Activated CD4-positive, alpha-beta T cell treated with anti-CD3 and anti-CD28 coated beads, Interleukin-2, amount 50 U/mL, for 24 hours (primary cell): Measurements from ENCODE around the gene RASGRF2.
A peak's percentile ranks its signal among the peaks of the same experiment; 100 is the strongest.

Source experiments
- DNase-seq, 2 donors: peaks; one replicate each; pipeline ENCODE4 v3.0.0-alpha.2; 2020; ENCODE audit warnings: low read depth in 1 of 2, low spot score in 1 of 2

The RASGRF2 gene

GRCh38 chr5:80955082-80955590 is 5.0 kb upstream of the RASGRF2 start:
- DNase-seq = no peak

- DNase-seq = no peak
Measured at GRCh38 chr5:80956272-80956671, 3.9 kb upstream of the RASGRF2 start.

- DNase-seq = no peak
Measured at GRCh38 chr5:80957031-80957761, 3.0 kb upstream of the RASGRF2 start.

GRCh38 chr5:80958616-80959015 is 1.5 kb upstream of the RASGRF2 start:
- no peak for DNase-seq

GRCh38 chr5:80959138-80959537 is 1.0 kb upstream of the RASGRF2 start:
- no peak for DNase-seq

GRCh38 chr5:80960531-80961375 is 590 bp downstream of the RASGRF2 start:
- peak; percentile 10 to 20 for DNase-seq

- peak; percentile 8 to 47 for DNase-seq
Measured at GRCh38 chr5:80961376-80962281, 1.5 kb downstream of the RASGRF2 start.

GRCh38 chr5:80962630-80963520 is 2.7 kb downstream of the RASGRF2 start:
- no peak for DNase-seq

GRCh38 chr5:80963521-80963895 is 3.3 kb downstream of the RASGRF2 start:
- DNase-seq = no peak

GRCh38 chr5:80963966-80964481 is 3.9 kb downstream of the RASGRF2 start:
- DNase-seq = no peak

GRCh38 chr5:80964491-80964890 is 4.3 kb downstream of the RASGRF2 start:
- no peak for DNase-seq

- no peak for DNase-seq
Measured at GRCh38 chr5:80964919-80965318, 4.8 kb downstream of the RASGRF2 start.

GRCh38 chr5:80967500-80968181 is 7.5 kb downstream of the RASGRF2 start:
- DNase-seq = no peak

GRCh38 chr5:80973027-80973426 is 12.9 kb downstream of the RASGRF2 start:
- no peak for DNase-seq

- DNase-seq = no peak
Measured at GRCh38 chr5:80975065-80975464, 14.9 kb downstream of the RASGRF2 start.

- DNase-seq = no peak
Measured at GRCh38 chr5:80976985-80977384, 16.8 kb downstream of the RASGRF2 start.

- no peak for DNase-seq
Measured at GRCh38 chr5:80977764-80978163, 17.6 kb downstream of the RASGRF2 start.

GRCh38 chr5:80978772-80979317 is 18.7 kb downstream of the RASGRF2 start:
- DNase-seq = no peak

GRCh38 chr5:80982093-80982492 is 21.9 kb downstream of the RASGRF2 start:
- DNase-seq = no peak
